Measurements from ENCODE around the gene MYLK2.

Gene MYLK2

GRCh38 chr20:31870726-31871617, 51.8 kb downstream of the MYLK2 start:
- H3K36me3 ChIP-seq (ENCODE audit: control insufficient read depth, insufficient read depth, low read length), result no peaks in the 10 kb centered on the region
- DNase-seq, result no peak
- H3K27me3 ChIP-seq (replicated peaks; ENCODE audit: control insufficient read depth, insufficient read depth, low read length, poor library complexity, severe bottlenecking), result peaks cover 24% of the 10 kb centered on the region
- peak overlapping the region; percentile 39 for H3K4me3 ChIP-seq (ENCODE audit: insufficient read depth, low read depth, low read length, poor library complexity, severe bottlenecking)
- no peak overlapping the region for H3K27ac ChIP-seq (ENCODE audit: insufficient read depth, low read length, poor library complexity, severe bottlenecking)
- H3K4me1 ChIP-seq (ENCODE audit: control insufficient read depth, insufficient read depth, low read length, poor library complexity, severe bottlenecking), result peaks cover 14% of the 10 kb centered on the region
- no peaks in the 10 kb centered on the region for H3K9me3 ChIP-seq (ENCODE audit: control insufficient read depth, low read length)

GRCh38 chr20:31871618-31871954, 52.4 kb downstream of the MYLK2 start:
- no peaks in the 10 kb centered on the region for H3K36me3 ChIP-seq (ENCODE audit: control insufficient read depth, insufficient read depth, low read length)

GRCh38 chr20:31872406-31872805, 53.2 kb downstream of the MYLK2 start:
- no peak for DNase-seq
- no peaks in the 10 kb centered on the region for H3K9me3 ChIP-seq (ENCODE audit: control insufficient read depth, low read length)

More at GRCh38 chr20:31871618-31871954, 52.4 kb downstream of the MYLK2 start:
- H3K9me3 ChIP-seq (ENCODE audit: control insufficient read depth, low read length), result no peaks in the 10 kb centered on the region
- DNase-seq, result no peak
- peaks cover 24% of the 10 kb centered on the region for H3K27me3 ChIP-seq (replicated peaks; ENCODE audit: control insufficient read depth, insufficient read depth, low read length, poor library complexity, severe bottlenecking)
- H3K27ac ChIP-seq (ENCODE audit: insufficient read depth, low read length, poor library complexity, severe bottlenecking), result no peak overlapping the region
- no peak overlapping the region for H3K4me3 ChIP-seq (ENCODE audit: insufficient read depth, low read depth, low read length, poor library complexity, severe bottlenecking)
- H3K4me1 ChIP-seq (ENCODE audit: control insufficient read depth, insufficient read depth, low read length, poor library complexity, severe bottlenecking), result peaks cover 14% of the 10 kb centered on the region

GRCh38 chr20:31875671-31876070, 56.5 kb downstream of the MYLK2 start:
- H3K27me3 ChIP-seq (replicated peaks; ENCODE audit: control insufficient read depth, insufficient read depth, low read length, poor library complexity, severe bottlenecking), result peaks cover 6% of the 10 kb centered on the region
- H3K4me1 ChIP-seq (ENCODE audit: control insufficient read depth, insufficient read depth, low read length, poor library complexity, severe bottlenecking), result peaks cover 9% of the 10 kb centered on the region
- no peaks in the 10 kb centered on the region for H3K9me3 ChIP-seq (ENCODE audit: control insufficient read depth, low read length)
- H3K27ac ChIP-seq (ENCODE audit: insufficient read depth, low read length, poor library complexity, severe bottlenecking), result no peak overlapping the region
- DNase-seq, result no peak
- no peak overlapping the region for H3K4me3 ChIP-seq (ENCODE audit: insufficient read depth, low read depth, low read length, poor library complexity, severe bottlenecking)
- no peaks in the 10 kb centered on the region for H3K36me3 ChIP-seq (ENCODE audit: control insufficient read depth, insufficient read depth, low read length)

More at GRCh38 chr20:31872406-31872805, 53.2 kb downstream of the MYLK2 start:
- Histone ChIP-seq H3K27me3 (replicated peaks; ENCODE audit: control insufficient read depth, insufficient read depth, low read length, poor library complexity, severe bottlenecking) (peaks cover 24% of the 10 kb centered on the region), H3K4me1 (ENCODE audit: control insufficient read depth, insufficient read depth, low read length, poor library complexity, severe bottlenecking) (peaks cover 14% of the 10 kb centered on the region), H3K4me3 (ENCODE audit: insufficient read depth, low read depth, low read length, poor library complexity, severe bottlenecking) (no peak overlapping the region), H3K36me3 (ENCODE audit: control insufficient read depth, insufficient read depth, low read length) (no peaks in the 10 kb centered on the region), H3K27ac (ENCODE audit: insufficient read depth, low read length, poor library complexity, severe bottlenecking) (no peak overlapping the region)

GRCh38 chr20:31877684-31878083, 58.5 kb downstream of the MYLK2 start:
- H3K9me3 ChIP-seq (ENCODE audit: control insufficient read depth, low read length), result no peaks in the 10 kb centered on the region
- no peaks in the 10 kb centered on the region for H3K36me3 ChIP-seq (ENCODE audit: control insufficient read depth, insufficient read depth, low read length)
- no peaks in the 10 kb centered on the region for H3K27me3 ChIP-seq (replicated peaks; ENCODE audit: control insufficient read depth, insufficient read depth, low read length, poor library complexity, severe bottlenecking)
- no peak overlapping the region for H3K27ac ChIP-seq (ENCODE audit: insufficient read depth, low read length, poor library complexity, severe bottlenecking)
- no peak overlapping the region for H3K4me3 ChIP-seq (ENCODE audit: insufficient read depth, low read depth, low read length, poor library complexity, severe bottlenecking)
- no peak for DNase-seq
- peaks cover 6% of the 10 kb centered on the region for H3K4me1 ChIP-seq (ENCODE audit: control insufficient read depth, insufficient read depth, low read length, poor library complexity, severe bottlenecking)

DNA sequence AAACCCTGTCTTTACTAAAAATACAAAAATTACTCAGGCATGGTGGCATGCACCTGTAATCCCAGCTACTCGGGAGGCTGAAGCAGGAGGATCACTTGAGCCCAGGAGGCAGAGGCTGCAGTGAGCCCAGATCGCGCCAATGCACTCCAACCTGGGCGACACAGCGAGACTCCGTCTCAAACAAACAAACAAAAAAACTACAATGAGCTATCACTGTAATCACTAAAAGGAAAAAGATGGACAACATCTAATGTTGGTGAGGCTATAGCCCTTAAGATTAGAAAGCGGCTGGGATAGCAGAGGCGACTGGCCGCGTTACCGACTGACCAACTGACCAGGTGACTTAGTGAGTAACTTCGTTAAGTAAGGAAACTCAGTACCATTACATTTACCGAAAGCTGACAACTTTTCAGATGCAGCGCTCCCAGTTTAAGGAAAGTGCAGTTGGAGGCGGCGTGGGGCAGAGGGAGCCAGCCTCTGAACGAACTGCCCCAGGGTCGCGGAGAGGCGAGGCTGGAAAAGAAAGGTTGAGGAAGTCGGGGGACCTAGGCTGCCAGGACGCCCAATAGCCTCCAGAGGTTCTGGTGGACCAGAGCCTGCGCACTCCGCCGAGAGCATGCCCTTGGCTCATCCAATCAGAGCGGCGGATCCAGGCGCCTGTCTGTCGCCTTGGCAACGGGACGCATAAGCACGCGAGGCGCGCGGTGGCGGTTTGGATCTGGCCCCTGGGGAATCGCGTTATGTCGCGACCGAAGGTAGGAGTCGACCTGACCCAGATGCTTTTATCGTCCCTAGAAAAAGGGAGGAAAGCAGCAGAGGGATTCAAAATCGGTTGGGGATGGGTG, 60.2 kb downstream of the MYLK2 start:
- peak overlapping the region; percentile 63 for H3K4me3 ChIP-seq (ENCODE audit: insufficient read depth, low read depth, low read length, poor library complexity, severe bottlenecking)
- H3K4me1 ChIP-seq (ENCODE audit: control insufficient read depth, insufficient read depth, low read length, poor library complexity, severe bottlenecking), result peaks cover 6% of the 10 kb centered on the region
- peak; percentile 62 to 71 (median 63) for DNase-seq
- no peaks in the 10 kb centered on the region for H3K36me3 ChIP-seq (ENCODE audit: control insufficient read depth, insufficient read depth, low read length)
- H3K9me3 ChIP-seq (ENCODE audit: control insufficient read depth, low read length), result no peaks in the 10 kb centered on the region
- no peaks in the 10 kb centered on the region for H3K27me3 ChIP-seq (replicated peaks; ENCODE audit: control insufficient read depth, insufficient read depth, low read length, poor library complexity, severe bottlenecking)
- peak overlapping the region; percentile 22 for H3K27ac ChIP-seq (ENCODE audit: insufficient read depth, low read length, poor library complexity, severe bottlenecking)

GRCh38 chr20:31881945-31882344, 62.8 kb downstream of the MYLK2 start:
- no peak for DNase-seq
- H3K4me1 ChIP-seq (ENCODE audit: control insufficient read depth, insufficient read depth, low read length, poor library complexity, severe bottlenecking), result peaks cover 6% of the 10 kb centered on the region
- H3K27me3 ChIP-seq (replicated peaks; ENCODE audit: control insufficient read depth, insufficient read depth, low read length, poor library complexity, severe bottlenecking), result no peaks in the 10 kb centered on the region
- no peak overlapping the region for H3K4me3 ChIP-seq (ENCODE audit: insufficient read depth, low read depth, low read length, poor library complexity, severe bottlenecking)
- H3K9me3 ChIP-seq (ENCODE audit: control insufficient read depth, low read length), result no peaks in the 10 kb centered on the region
- H3K36me3 ChIP-seq (ENCODE audit: control insufficient read depth, insufficient read depth, low read length), result no peaks in the 10 kb centered on the region
- no peak overlapping the region for H3K27ac ChIP-seq (ENCODE audit: insufficient read depth, low read length, poor library complexity, severe bottlenecking)

- Histone ChIP-seq H3K27me3 (replicated peaks; ENCODE audit: control insufficient read depth, insufficient read depth, low read length, poor library complexity, severe bottlenecking) (no peaks in the 10 kb centered on the region), H3K36me3 (ENCODE audit: control insufficient read depth, insufficient read depth, low read length) (no peaks in the 10 kb centered on the region), H3K27ac (ENCODE audit: insufficient read depth, low read length, poor library complexity, severe bottlenecking) (no peak overlapping the region), H3K4me3 (ENCODE audit: insufficient read depth, low read depth, low read length, poor library complexity, severe bottlenecking) (no peak overlapping the region), H3K4me1 (ENCODE audit: control insufficient read depth, insufficient read depth, low read length, poor library complexity, severe bottlenecking) (peaks cover 6% of the 10 kb centered on the region), H3K9me3 (ENCODE audit: control insufficient read depth, low read length) (no peaks in the 10 kb centered on the region)
- DNase-seq, result no peak
Measured at GRCh38 chr20:31883829-31884228, 64.7 kb downstream of the MYLK2 start.
